Naive thymus-derived CD4-positive, alpha-beta T cell (primary cell): ENCODE results near the gene FETUB. TPM values are rescaled to one million over a fixed set of nuclear protein-coding genes. Genes with fewer than 3 reads are reported as not detected.

Experiments used
- ATAC-seq: fragments of 150-1000 bp; cut with Tn5 transposase; 2 replicates; pipeline ENCODE4 v1.10.0; 2021; ENCODE audit warnings: mild to moderate bottlenecking, moderate library complexity
- CTCF ChIA-PET: fragments of 350-600 bp; sonication (Branson Sonifier 250); formaldehyde crosslinking; loops from one replicate; lab custom pipeline; 2021; ENCODE audit warnings: antibody characterized with exemption; lab: Charles Lee
- POLR2A ChIA-PET: fragments of 350-600 bp; sonication (Branson Sonifier 250); formaldehyde crosslinking; loops from one replicate; lab custom pipeline; 2021; ENCODE audit warnings: antibody characterized with exemption, inconsistent platforms; lab: Charles Lee
- DNase-seq, 9 donors: peaks; one replicate each; pipeline versions ENCODE4 v3.0.0 to v3.0.0-alpha.2; 2020 to 2022; ENCODE audit warnings: mixed read lengths in 1 of 9
- H3K27ac ChIP-seq: one replicate; pipeline ENCODE4 v1.7.0; 2013; ENCODE audit warnings: mild to moderate bottlenecking, low read depth, low read length, moderate library complexity
- H3K27me3 ChIP-seq, 2 donors: one replicate each; pipeline ENCODE4 v1.7.0; 2013; ENCODE audit warnings: low read length in 2 of 2, mild to moderate bottlenecking in 2 of 2, moderate library complexity in 2 of 2; ENCODE audit not compliant: control insufficient read depth in 2 of 2, insufficient read depth in 2 of 2
- H3K36me3 ChIP-seq, 3 experiments: 1 replicate in 2 of 3; 2 replicates in 1 of 3; pipeline ENCODE4 v1.7.0; 2013; ENCODE audit warnings: low read length in 3 of 3, mild to moderate bottlenecking in 3 of 3, moderate library complexity in 1 of 3; ENCODE audit not compliant: insufficient read depth in 3 of 3, control insufficient read depth in 2 of 3
- H3K4me1 ChIP-seq, 2 donors: one replicate each; pipeline ENCODE4 v1.7.0; 2013; ENCODE audit warnings: low read length in 2 of 2, mild to moderate bottlenecking in 2 of 2, moderate library complexity in 1 of 2; ENCODE audit not compliant: control insufficient read depth in 2 of 2, insufficient read depth in 2 of 2
- H3K4me3 ChIP-seq: 2 replicates; pipeline ENCODE4 v1.7.0; 2013; ENCODE audit warnings: mild to moderate bottlenecking, low read length
- H3K9me3 ChIP-seq, 3 experiments: 1 replicate in 2 of 3; 2 replicates in 1 of 3; pipeline ENCODE4 v1.7.0; 2013; ENCODE audit warnings: low read length in 3 of 3; ENCODE audit not compliant: control insufficient read depth in 2 of 3
- H3K27ac Mint-ChIP-seq, 9 donors: one replicate each; pipeline ENCODE4 v1.8.0; 2020 to 2022; ENCODE audit warnings: mixed read lengths in 9 of 9, mild to moderate bottlenecking in 8 of 9, moderate library complexity in 5 of 9, inconsistent platforms in 2 of 9
- H3K27me3 Mint-ChIP-seq, 5 donors: one replicate each; pipeline ENCODE4 v1.8.0; 2021 to 2022; ENCODE audit warnings: mixed read lengths in 5 of 5, mild to moderate bottlenecking in 1 of 5
- H3K36me3 Mint-ChIP-seq, 5 donors: one replicate each; pipeline ENCODE4 v1.8.0; 2020 to 2022; ENCODE audit warnings: mixed read lengths in 5 of 5, mild to moderate bottlenecking in 3 of 5, inconsistent platforms in 1 of 5
- H3K4me1 Mint-ChIP-seq, 7 donors: one replicate each; pipeline ENCODE4 v1.8.0; 2020 to 2022; ENCODE audit warnings: mixed read lengths in 7 of 7, mild to moderate bottlenecking in 3 of 7, inconsistent platforms in 1 of 7
- H3K4me3 Mint-ChIP-seq, 10 donors: one replicate each; pipeline ENCODE4 v1.8.0; 2020 to 2022; ENCODE audit warnings: mild to moderate bottlenecking in 10 of 10, mixed read lengths in 10 of 10, moderate library complexity in 6 of 10, inconsistent platforms in 2 of 10
- H3K9me3 Mint-ChIP-seq, 11 donors: one replicate each; pipeline ENCODE4 v1.8.0; 2020 to 2022; ENCODE audit warnings: mixed read lengths in 11 of 11, mild to moderate bottlenecking in 4 of 11, inconsistent platforms in 1 of 11, moderate library complexity in 1 of 11
- intact Hi-C, 2 donors: fragments of 100-400 bp; cut with micrococcal nuclease; formaldehyde crosslinking; loops; one replicate each; pipeline ENCODE4 v1.15.1; 2023
- polyA plus RNA-seq, 2 donors: library from polyadenylated mRNA; unstranded; fragments of 300-500 nt; fragmentation: Illumina TruSeq; gene quantifications; one replicate each; pipeline ENCODE4 v1.2.3, GENCODE V29; 2021
- total RNA-seq, 6 experiments: library from RNA in 5 of 6; stranded (reverse) in 5 of 6; gene quantifications; 1 replicate in 5 of 6; 2 replicates in 1 of 6; pipeline ENCODE4 v1.2.3 and lab custom pipeline; 2021 to 2026

Gene FETUB
- total RNA-seq (not detected), polyA plus RNA-seq (not detected), total RNA-seq (lab: John Stamatoyannopoulos, UW) (not detected)

GRCh38 chr3:186639778-186640472 lies at the start of gene FETUB:
Gene FETUB, plus strand, starts transcription at chr3:186640399. Its CDS starts 62 bp downstream, at chr3:186640461.
- Mint-ChIP-seq H3K27me3 (peaks cover 0 to 30% (median 9%) of the 10 kb centered on the region in 5 donors), H3K9me3 (peaks cover 0 to 3% (median 0%) of the 10 kb centered on the region in 11 donors), H3K4me3 (no peak within 1 kb of the TSS), H3K27ac (no peak within 1 kb of the TSS), H3K36me3 (no peaks in the 10 kb centered on the region), H3K4me1 (peaks cover 0 to 35% (median 0%) of the 10 kb centered on the region in 7 donors)
- Histone ChIP-seq H3K4me3 (no peak within 1 kb of the TSS), H3K27ac (no peak within 1 kb of the TSS), H3K4me1 (no peaks in the 10 kb centered on the region), H3K9me3 (no peaks in the 10 kb centered on the region), H3K27me3 (peaks cover 0 to 3% of the 10 kb centered on the region in 2 donors), H3K36me3 (no peaks in the 10 kb centered on the region)
- intact Hi-C loops, result no loop called here
- ATAC-seq (no peak), DNase-seq (no peak)
- ChIA-PET CTCF (no interaction called here), POLR2A (interaction anchor here (0.6 kb wide), 1 partner anchor 60 kb away, joined by 6 read pairs; no protein-coding TSS in a partner anchor)

- peaks cover 0 to 3% (median 0%) of the 10 kb centered on the region in 5 donors for H3K36me3 Mint-ChIP-seq
- intact Hi-C loops, result loop anchor here in 1 of 2 donors (1.0 kb wide), 1 partner anchor 25 kb away; no protein-coding TSS in a partner anchor
- Histone ChIP-seq H3K36me3 (peaks cover 0 to 4% (median 0%) of the 10 kb centered on the region in 3 experiments), H3K27ac (no peak overlapping the region), H3K9me3 (no peaks in the 10 kb centered on the region), H3K27me3 (no peaks in the 10 kb centered on the region), H3K4me3 (no peak overlapping the region), H3K4me1 (no peaks in the 10 kb centered on the region)
- H3K4me3 Mint-ChIP-seq, result no peak overlapping the region
- CTCF ChIA-PET, result interaction anchor here (0.9 to 2.3 kb wide), 3 partner anchors 24 to 231 kb away, joined by 3 to 9 read pairs (median 4); no protein-coding TSS in a partner anchor
- H3K27ac Mint-ChIP-seq, result peak overlapping the region in 2 of 9 donors; percentile 41 to 80
- ATAC-seq (no peak), DNase-seq (no peak)
- peaks cover 5 to 23% (median 8%) of the 10 kb centered on the region in 7 donors for H3K4me1 Mint-ChIP-seq
- POLR2A ChIA-PET, result interaction anchor here (0.7 kb wide), 1 partner anchor 193 kb away, joined by 3 read pairs; the partner anchor contains the start of gene EIF4A2
- H3K27me3 Mint-ChIP-seq, result no peaks in the 10 kb centered on the region
- H3K9me3 Mint-ChIP-seq, result no peaks in the 10 kb centered on the region
Observed at GRCh38 chr3:186590580-186591295, 49.5 kb upstream of the FETUB start.

- no peak for DNase-seq
- no peaks in the 10 kb centered on the region for H3K9me3 ChIP-seq
- Mint-ChIP-seq H3K36me3 (no peaks in the 10 kb centered on the region), H3K4me3 (no peak overlapping the region), H3K27ac (no peak overlapping the region), H3K4me1 (peaks cover 5 to 23% (median 8%) of the 10 kb centered on the region in 7 donors), H3K9me3 (no peaks in the 10 kb centered on the region), H3K27me3 (peaks cover 0 to 4% (median 0%) of the 10 kb centered on the region in 5 donors)
- no peak overlapping the region for H3K4me3 ChIP-seq
- CTCF ChIA-PET, result no interaction called here
- H3K27me3 ChIP-seq, result no peaks in the 10 kb centered on the region
- POLR2A ChIA-PET, result no interaction called here
- ATAC-seq, result no peak
- no peak overlapping the region for H3K27ac ChIP-seq
- H3K36me3 ChIP-seq, result no peaks in the 10 kb centered on the region
- no peaks in the 10 kb centered on the region for H3K4me1 ChIP-seq
- intact Hi-C loops, result no loop called here
Observed at GRCh38 chr3:186592682-186593081, 47.5 kb upstream of the FETUB start.

GRCh38 chr3:186593862-186594261 lies 46.3 kb upstream of the FETUB start:
- intact Hi-C loops, result no loop called here
- ChIA-PET POLR2A (no interaction called here), CTCF (no interaction called here)
- H3K4me1 Mint-ChIP-seq, result peaks cover 5 to 17% (median 8%) of the 10 kb centered on the region in 7 donors
- Histone ChIP-seq H3K27ac (no peak overlapping the region), H3K9me3 (no peaks in the 10 kb centered on the region), H3K4me3 (no peak overlapping the region), H3K4me1 (no peaks in the 10 kb centered on the region), H3K27me3 (no peaks in the 10 kb centered on the region), H3K36me3 (no peaks in the 10 kb centered on the region)
- H3K27ac Mint-ChIP-seq, result no peak overlapping the region
- no peaks in the 10 kb centered on the region for H3K36me3 Mint-ChIP-seq
- peaks cover 0 to 4% (median 4%) of the 10 kb centered on the region in 5 donors for H3K27me3 Mint-ChIP-seq
- H3K4me3 Mint-ChIP-seq, result no peak overlapping the region
- no peaks in the 10 kb centered on the region for H3K9me3 Mint-ChIP-seq
- ATAC-seq (no peak), DNase-seq (no peak)

GRCh38 chr3:186594591-186595113 lies 45.5 kb upstream of the FETUB start:
- Mint-ChIP-seq H3K9me3 (no peaks in the 10 kb centered on the region), H3K4me3 (no peak overlapping the region), H3K27ac (no peak overlapping the region), H3K4me1 (peaks cover 5 to 13% (median 8%) of the 10 kb centered on the region in 7 donors), H3K27me3 (peaks cover 0 to 4% (median 4%) of the 10 kb centered on the region in 5 donors), H3K36me3 (no peaks in the 10 kb centered on the region)
- no peaks in the 10 kb centered on the region for H3K9me3 ChIP-seq
- CTCF ChIA-PET, result no interaction called here
- intact Hi-C loops, result no loop called here
- DNase-seq, result no peak
- POLR2A ChIA-PET, result interaction anchor here (0.6 kb wide), 1 partner anchor 673 kb away, joined by 3 read pairs; no protein-coding TSS in a partner anchor
- ATAC-seq, result no peak
- H3K4me1 ChIP-seq, result no peaks in the 10 kb centered on the region
- no peaks in the 10 kb centered on the region for H3K36me3 ChIP-seq
- no peaks in the 10 kb centered on the region for H3K27me3 ChIP-seq
- H3K27ac ChIP-seq, result no peak overlapping the region
- H3K4me3 ChIP-seq, result no peak overlapping the region

- H3K4me3 Mint-ChIP-seq, result peak overlapping the region in 1 of 10 donors; percentile 19
- intact Hi-C loops, result no loop called here
- H3K27me3 Mint-ChIP-seq, result peaks cover 0 to 4% (median 4%) of the 10 kb centered on the region in 5 donors
- H3K36me3 Mint-ChIP-seq, result no peaks in the 10 kb centered on the region
- Histone ChIP-seq H3K4me1 (no peaks in the 10 kb centered on the region), H3K9me3 (no peaks in the 10 kb centered on the region), H3K27ac (no peak overlapping the region), H3K4me3 (no peak overlapping the region), H3K36me3 (no peaks in the 10 kb centered on the region), H3K27me3 (no peaks in the 10 kb centered on the region)
- CTCF ChIA-PET, result interaction anchor here (0.7 to 1.1 kb wide), 2 partner anchors 10 to 660 kb away, joined by 3 to 4 read pairs; no protein-coding TSS in a partner anchor
- POLR2A ChIA-PET, result no interaction called here
- H3K4me1 Mint-ChIP-seq, result no peaks in the 10 kb centered on the region
- peak overlapping the region in 1 of 9 donors; percentile 56 for H3K27ac Mint-ChIP-seq
- no peak for DNase-seq
- H3K9me3 Mint-ChIP-seq, result no peaks in the 10 kb centered on the region
- no peak for ATAC-seq
Observed at GRCh38 chr3:186596568-186597287, 43.5 kb upstream of the FETUB start.
